Hematopoietic multipotent progenitor cell treated with erythropoietin and hydrocortisone succinate and interleukin-3 and kit ligand, for 4 days (in vitro differentiated cells): ENCODE measurements around the gene ZNF808.
A peak's percentile ranks its signal among the peaks of the same experiment; 100 is the strongest.

Source experiments
- DNase-seq: peaks from one replicate; pipeline ENCODE4 v3.0.0-alpha.2; 2015

Gene ZNF808

DNA sequence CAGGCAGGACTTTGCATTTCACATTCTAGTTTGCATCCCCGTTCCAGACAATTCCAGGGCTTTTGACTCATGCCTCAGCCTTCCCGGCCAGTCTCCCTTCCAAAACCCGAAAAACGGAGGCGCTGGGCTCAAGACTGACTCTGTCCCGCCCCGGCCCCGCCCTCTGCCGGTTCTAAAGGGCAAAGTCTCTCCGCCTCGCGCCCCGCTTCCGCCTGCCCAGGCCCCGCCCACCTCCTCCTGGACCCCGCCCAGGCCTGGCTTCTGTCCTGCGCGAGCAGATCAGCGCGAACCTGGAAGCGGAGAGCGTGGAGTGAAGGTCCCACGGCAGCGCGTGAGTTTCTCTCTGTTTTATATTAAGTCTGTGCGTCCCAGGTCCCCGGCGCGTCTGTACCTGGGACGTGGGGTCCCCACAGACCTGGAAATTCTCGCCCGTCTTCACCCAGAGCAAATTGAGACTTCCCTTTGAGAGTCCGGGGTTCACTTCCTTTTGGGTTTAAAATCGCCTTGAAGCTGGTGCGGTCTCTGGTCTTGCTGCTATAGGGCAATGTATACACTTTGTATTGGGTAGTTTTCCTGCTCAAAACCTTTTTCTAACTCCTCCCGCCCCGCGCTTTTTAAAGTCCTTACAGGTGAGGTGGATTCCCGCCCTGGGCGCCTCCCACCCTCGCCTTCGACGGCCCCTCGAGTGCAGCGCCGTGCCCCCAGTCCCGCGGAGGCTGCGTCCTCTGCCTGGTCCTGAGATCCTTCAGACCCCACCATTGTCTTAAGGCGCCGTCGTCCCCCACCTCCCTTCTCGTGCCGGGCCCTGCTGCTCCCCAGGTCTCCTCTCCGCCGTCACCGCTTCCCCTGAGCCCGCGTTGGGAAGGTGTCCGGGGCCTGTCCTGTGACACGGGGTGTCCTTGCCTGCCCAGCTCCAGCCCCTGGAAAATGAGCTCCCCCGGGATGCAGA, 73.8 kb downstream of the ZNF808 start:
- peak; percentile 96 for DNase-seq

DNA sequence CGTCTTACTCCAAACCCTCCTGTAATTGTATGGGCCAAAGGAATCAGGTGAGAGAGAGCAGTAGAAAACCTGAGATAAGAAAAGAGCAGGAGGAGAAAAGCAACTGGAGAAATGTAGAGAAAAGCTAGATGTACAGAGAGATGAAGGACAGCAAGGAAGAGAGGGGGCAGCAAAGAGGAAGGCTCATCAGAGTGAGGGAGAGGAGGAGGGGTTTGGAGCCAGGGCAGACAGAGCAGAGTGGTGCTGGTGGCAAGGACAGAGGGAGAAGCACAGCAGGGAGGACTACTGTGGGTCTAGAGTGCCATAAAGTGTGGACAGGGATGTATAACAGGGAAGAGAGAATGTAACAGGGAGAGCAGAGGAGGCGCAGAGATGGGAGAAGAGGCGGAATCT, 74.5 kb downstream of the ZNF808 start:
- peak; percentile 47 for DNase-seq

DNA sequence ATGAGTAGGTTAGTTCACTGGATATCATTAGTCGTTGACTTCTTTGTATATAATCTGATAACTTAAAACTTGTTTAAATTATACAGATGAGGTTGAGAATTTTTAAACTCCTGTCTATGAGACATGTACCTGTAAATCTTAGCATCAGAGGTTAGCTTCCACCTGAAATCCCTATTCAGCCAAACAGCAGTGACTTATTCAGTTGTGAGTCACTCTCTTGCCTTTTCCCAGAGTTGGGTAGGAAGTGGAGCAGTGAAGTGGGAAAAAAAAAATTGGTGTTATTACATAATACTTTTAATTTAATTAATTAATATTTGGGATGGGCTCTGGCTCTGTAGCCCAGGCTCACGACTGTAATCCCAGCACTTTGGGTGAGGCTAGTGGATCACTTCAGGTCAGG, 75.5 kb downstream of the ZNF808 start:
- no peak for DNase-seq

GRCh38 chr19:52603558-52604207, 76.2 kb downstream of the ZNF808 start:
- peak; percentile 27 for DNase-seq
